ENCODE measurements around the gene KRT33B. TPM values are rescaled to one million over a fixed set of nuclear protein-coding genes. Genes with fewer than 3 reads are reported as not detected.
"Not testable (repeated sequence)": the region's sequence is repeated elsewhere in the genome, so short reads cannot be mapped to it uniquely, and the experiment has no call there.

The KRT33B gene
- not detected for total RNA-seq

DNA sequence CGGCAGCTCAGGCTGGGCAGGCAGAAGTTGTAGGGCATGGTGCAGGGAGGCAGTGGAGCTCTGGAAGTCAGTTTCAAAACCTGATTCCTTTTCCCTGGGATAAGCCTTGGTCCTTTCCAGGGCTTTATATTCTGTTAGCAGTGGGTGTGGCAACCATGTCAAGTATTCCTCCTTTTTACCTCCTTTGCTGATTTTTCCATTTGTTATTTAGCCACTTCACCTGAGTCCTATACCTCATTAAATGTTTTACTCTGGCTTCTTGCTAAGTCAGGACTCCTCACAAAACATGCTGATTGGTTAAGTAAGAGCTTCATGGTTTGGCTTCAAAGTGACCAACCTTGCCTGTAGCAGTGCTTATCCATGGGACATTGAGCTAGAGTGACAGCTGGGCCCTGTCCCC is at the start of gene KRT33B:
KRT33B (minus strand) TSS at position 101 of the 400 bp plus-strand sequence; CDS start at position 38, 63 bp downstream.
- no peak for DNase-seq (ENCODE audit: low spot score)

- no peak for DNase-seq (ENCODE audit: low spot score)
Observed at GRCh38 chr17:41418116-41418860, 48.7 kb upstream of the KRT33B start.

DNA sequence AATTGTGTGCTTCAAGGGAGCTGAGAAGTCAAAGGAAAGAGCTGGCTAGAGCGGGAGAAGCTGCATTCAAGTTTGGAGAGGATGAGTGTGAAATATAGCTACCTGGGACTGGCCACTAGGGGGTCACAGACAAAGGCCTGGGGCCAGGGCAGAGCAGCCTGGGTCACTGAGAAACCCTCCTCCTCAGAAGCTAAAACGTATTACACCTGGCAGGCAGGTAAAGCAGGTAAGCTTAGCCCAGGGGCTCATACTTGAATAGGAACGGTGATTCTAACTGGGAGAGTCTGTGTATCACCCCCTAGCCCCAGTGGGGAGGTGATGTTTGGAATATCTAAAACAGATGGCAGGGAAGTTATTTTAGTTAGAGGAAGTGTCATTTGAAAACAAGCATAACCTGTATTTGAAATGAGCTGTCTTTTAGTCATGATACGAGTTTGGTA is 48.0 kb upstream of the KRT33B start:
- DNase-seq (ENCODE audit: low spot score) = no peak

GRCh38 chr17:41417127-41417526 is 47.5 kb upstream of the KRT33B start:
- no peak for DNase-seq (ENCODE audit: low spot score)

- DNase-seq (ENCODE audit: low spot score) = no peak
Observed at GRCh38 chr17:41416479-41416878, 46.9 kb upstream of the KRT33B start.

DNA sequence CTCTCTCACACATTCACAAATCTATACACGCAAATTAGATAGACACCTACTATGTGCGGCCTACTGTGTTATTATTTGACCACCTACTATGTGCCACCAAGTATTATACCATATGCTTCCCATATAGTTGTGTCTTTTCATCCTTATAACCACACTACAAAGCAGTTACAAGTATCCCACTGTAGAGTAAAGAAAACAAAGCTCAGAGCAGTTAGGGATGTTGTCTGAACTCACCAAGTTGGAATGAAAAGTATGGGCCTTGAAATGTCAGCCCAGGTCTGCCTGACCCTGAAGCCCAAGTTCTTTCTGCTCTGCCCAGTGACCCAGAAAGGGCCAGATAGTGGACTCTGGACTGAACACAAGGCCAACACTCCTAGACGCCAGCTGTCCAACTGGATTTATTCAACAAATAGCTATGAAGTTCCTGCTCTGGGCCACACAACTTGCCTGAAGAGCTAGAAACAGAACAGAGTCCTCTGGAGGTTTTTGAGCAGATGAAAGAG is 46.3 kb upstream of the KRT33B start:
- no peak for DNase-seq (ENCODE audit: low spot score)

GRCh38 chr17:41415411-41415810 is 45.8 kb upstream of the KRT33B start:
- no peak for DNase-seq (ENCODE audit: low spot score)

DNA sequence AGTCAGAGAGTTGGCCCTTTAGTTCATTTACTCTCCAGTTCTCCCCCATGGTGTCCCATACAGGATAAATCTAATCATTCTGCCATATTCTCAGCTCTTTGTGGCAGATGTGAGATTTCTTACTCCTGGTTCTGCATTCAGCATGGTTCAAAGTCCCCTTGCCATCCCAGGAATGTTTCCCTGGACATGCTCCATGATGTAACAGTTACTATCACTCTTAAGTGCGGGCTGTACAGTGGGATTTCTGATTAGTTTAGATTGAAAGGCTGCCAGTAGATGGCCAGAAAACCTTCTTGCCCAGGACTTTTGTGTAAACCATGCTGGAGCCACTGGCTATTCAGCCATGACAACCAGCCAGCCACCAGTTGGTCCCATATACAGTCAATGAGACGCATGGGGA is 44.4 kb upstream of the KRT33B start:
- no peak for DNase-seq (ENCODE audit: low spot score)

DNA sequence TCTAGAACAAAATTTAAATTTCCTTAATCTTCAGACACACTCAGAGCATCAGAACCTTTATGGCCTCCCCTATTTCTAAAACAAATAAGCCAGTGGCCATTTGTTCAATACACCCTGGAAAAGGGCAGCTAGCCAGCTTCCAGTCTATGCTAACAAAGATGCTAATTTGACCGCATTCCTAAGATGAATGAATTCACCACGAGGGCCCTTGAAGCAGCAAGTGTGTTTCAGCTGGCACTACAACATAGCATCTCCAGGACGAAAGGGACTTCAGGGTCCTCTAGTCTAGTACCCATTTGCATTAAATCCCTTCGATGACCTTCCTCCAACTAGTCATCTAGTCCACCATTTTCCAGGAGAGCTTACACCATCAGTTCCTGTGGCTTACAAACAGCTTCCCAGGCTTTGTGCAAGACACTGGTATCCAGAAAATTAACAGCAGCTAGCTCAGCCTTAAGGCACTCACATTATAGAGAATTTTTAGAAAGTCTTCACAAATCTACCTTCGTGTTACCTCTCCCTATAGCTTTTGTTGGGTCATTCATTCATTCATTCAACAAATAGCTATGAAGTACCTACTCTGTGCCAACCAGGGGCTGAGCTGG is 43.8 kb upstream of the KRT33B start:
- no peak for DNase-seq (ENCODE audit: low spot score)

DNA sequence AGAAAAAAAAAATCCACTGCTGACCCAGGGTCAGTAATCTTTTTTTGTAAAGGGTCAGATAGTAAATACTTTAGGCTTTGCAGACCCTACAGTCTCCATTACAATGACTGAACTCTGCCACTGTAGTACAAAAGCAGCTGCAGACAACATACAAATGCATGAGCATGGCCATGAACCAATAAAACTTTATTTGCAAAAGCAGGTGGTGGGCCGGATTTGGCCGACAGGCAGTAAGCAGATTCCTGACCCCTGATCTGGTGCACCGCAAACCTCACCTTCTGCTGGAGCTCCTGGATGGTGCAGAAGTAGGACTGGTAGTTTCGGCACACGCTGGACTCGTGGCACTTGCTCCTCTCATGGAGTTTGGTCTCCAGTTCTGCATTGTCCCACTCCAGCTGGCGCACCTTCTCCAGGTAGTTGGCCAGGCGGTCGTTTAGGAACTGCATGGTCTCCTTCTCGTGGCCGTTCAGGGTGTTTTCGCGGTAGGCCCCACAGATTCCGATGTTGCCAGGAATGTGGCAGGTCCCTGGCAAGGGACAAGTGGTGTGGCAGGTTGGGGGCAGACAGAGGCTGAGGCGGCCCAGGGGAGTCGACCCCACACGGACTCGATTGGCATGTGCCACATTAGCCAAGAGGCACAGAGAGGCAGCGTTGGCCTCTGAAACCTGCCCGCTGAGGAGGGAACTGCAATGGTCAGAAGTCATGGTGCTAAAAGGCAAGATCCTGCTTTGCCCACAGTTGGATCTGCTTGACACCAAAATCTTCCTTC is 41.6 kb upstream of the KRT33B start:
- no peak for DNase-seq (ENCODE audit: low spot score)

DNA sequence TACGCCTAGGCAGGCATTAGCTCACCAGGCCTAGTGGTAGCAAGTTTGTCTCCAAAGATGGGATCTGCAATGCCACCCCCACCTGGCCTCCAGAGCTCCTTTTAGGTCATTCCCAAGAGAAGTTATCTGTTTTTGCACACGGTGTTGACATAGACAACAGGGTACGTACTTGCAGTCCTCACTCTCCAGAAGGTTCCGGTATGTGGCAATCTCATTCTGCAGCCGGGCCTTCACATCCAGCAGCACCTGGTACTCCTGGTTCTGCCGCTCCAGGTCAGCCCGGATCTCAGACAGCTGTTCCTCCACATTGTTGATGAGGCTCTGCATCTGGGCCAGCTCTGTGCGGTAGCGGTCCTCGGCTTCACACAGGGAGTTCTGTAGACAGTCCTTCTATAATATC is 37.6 kb upstream of the KRT33B start:
- no peak for DNase-seq (ENCODE audit: low spot score)

DNA sequence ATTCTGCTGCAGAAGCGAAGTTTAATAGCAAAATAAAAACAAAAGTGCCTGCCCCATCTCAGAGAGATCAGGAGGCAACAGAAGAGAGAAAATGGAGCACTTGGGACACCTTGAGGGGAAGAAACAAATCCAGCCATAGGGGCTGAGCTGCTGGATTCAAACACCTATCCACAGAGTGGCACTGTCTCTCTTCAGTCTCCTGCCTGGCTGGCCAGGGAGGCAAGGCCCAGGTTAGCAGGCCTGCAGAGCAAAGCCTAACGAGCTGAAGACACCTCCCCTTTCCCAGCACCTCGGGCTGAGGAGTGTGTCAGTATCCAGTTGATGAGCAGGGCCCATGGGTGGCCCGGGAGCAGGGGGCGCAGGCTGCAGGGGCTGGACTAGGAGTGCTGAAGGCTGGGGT is 36.6 kb upstream of the KRT33B start:
- DNase-seq (ENCODE audit: low spot score) = no peak

GRCh38 chr17:41404024-41404671 is 34.5 kb upstream of the KRT33B start:
- no peak for DNase-seq (ENCODE audit: low spot score)

- no peak for DNase-seq (ENCODE audit: low spot score)
Observed at GRCh38 chr17:41403404-41404023, 33.9 kb upstream of the KRT33B start.

DNA sequence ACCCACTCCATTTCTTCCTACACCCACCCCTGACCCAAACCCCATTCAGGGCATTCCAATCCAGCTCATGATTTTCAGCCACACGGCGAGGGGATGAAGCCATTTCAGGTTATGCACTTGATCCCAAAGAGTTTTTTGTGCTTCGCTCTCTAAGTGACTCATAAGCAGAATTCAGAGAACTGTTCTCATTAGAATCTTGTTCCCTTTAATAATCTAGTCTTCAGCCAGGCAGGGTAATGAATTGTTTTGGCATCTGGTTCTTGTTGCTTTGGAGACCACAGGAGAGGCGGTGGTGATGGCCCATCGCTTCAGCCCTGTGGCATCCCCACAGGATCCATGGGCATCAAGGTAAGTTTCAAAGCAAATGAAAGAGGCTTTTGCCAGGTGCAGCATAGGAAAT is 32.5 kb upstream of the KRT33B start:
- DNase-seq (ENCODE audit: low spot score) = no peak

DNA sequence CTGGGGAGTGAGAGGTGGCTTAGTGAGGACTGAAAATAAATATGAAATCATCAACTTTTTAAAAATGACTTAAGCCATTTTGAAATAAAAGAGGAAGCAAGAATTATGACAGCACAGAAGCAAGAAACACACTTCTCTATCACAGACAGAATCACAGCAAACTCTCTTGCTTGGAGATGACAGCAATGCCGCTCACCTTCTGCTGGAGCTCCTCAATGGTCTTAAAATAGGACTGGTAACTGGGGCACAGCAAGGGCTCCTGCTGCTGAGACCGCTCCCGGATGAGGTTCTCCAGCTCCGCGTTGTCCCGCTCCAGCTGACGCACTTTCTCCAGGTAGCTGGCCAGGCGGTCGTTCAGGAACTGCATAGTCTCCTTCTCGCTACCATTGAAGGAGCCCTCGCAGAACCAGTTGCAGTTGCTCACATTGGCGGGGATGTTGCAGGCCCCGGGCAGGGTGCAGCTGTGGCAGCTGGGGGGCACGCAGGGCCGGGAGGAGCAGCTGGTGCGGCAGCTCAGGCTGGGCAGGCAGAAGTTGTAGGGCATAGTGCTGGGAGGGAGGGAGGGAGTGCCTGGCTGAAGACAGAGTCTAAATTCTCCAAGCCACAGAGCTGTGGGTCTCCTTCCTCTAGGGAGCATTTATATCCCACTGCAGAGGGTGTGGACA is 27.5 kb upstream of the KRT33B start, which contains the start of gene KRT31:
KRT31 (minus strand) TSS at position 613 of the 665 bp plus-strand sequence; CDS start at position 544, 69 bp downstream.
- DNase-seq (ENCODE audit: low spot score) = no peak

DNA sequence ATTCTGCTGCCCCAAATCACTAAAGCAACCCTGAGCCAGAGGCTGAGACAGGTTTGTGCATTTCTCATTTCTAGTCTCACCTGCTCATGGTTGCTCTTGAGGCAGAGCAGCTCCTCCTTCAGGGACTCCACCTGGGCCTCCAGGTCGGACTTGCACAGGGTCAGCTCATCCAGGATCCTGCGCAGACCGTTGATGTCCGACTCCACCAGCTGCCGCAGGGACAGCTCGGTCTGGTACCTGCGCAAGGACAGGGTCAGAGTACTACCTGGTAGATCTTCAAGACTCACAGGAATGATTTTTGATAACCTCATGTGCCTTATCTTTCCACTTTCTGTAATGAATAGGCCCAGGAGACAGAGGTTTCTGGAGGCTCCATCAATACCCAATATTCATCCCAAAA is 26.7 kb upstream of the KRT33B start:
- DNase-seq (ENCODE audit: low spot score) = no peak

DNA sequence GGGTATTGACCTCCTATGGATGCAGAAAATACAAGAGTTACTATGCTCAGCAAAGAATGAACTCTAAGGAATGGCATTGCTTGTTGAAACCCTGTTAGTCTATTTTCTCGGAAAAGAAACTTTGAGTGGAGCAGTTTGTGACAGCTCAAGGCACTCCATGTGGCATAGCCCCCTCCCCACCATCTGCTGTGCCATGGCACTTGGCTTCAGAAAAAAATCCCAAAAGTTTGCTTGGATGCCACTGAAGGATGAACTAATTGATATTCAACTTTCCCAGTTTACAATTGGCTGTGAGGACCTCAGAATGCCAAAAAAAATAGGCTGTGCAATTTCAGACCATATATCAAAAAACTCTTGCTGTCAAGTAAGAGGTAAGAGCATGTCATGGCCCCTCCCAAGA is 26.0 kb upstream of the KRT33B start:
- no peak for DNase-seq (ENCODE audit: low spot score)

- not testable (repeated sequence) for DNase-seq (ENCODE audit: low spot score)
Observed at GRCh38 chr17:41395044-41395443, 25.4 kb upstream of the KRT33B start.

GRCh38 chr17:41394254-41394996 is 24.8 kb upstream of the KRT33B start:
- DNase-seq (ENCODE audit: low spot score) = no peak

All from ureter (tissue), 1 donor.